Brain pericyte (primary cell): Measurements from ENCODE around the gene FBL.
A peak's percentile ranks its signal among the peaks of the same experiment; 100 is the strongest.

Experiments used
- DNase-seq: peaks from one replicate; pipeline ENCODE4 v3.0.0-alpha.2; 2012; ENCODE audit warnings: low read depth, low spot score

FBL gene

GRCh38 chr19:39795001-39795400 is 51.2 kb downstream of the FBL start:
- no peak for DNase-seq

GRCh38 chr19:39792999-39793546 is 53.1 kb downstream of the FBL start:
- DNase-seq, result peak; percentile 57

DNA sequence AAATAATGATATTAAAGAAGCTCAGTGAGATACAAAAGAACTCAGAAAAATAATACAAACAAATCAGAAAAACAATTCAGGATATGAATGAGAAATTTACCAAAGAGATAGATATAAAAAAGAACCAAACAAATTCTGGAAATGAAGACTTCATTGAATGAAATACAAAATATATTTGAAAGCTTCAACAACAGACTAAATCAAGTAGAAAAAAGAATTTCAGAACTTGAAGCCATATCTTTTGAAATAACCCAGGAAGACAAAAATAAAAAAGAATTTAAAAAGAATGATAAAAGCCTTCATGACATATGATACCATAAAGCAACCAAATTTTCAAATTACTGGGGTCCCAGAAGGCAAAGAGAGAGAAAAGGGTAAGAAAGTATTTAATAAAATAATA is 57.9 kb downstream of the FBL start:
- DNase-seq, result no peak
